SW480 (cell line): ENCODE results near the gene SRPX.

Experiments
- DNase-seq: peaks from one replicate; pipeline ENCODE4 v3.0.0-alpha.2; 2016; ENCODE audit warnings: low spot score

SRPX gene

DNA sequence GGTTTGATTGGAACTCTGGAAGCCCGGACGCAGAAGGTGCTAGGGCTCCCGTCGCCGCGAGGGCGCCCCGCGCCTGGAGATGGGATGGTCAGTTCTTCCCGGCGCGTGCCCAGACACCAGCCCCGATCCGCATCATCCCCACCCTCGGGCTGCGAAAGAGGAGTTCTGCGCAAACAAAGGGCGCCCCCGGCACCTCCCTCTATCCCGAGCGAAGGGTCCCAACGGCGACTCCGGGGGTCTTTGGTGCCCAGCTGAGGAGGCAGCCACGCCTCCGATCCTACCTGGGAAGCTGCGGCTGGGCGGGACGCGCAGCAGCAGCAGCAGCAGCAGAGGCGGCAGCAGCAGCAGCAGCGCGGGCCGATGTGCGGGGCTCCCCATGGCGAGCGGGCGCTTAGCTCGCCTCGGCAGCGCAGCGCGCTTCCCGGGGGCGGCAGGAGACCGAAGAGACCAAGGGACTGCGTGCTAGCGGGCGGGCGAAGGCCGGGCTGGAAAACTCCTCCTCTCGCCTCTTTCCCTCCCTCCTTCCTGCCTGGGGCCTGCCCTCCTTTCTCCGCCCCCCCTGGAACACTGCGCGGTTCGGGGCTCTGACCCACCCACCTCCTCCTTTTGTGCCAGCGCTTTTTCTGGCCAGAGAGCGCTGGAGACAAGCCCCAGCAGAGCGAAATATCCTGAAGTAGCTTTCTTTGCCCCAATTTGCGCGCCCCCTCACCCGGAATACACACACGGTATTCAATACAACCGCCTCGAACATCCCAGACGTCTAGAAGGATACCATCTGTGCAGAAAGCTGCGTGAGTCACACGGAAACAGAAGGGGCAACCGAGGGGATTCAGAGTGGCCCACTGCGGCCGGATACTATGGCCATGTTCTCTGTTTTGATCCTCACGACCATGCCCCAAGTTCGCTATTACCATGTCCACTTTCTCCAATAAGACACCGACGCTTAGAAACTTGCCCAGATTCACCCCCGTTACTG is at the start of gene SRPX:
Gene SRPX, minus strand, starts transcription at position 457 of the 976 bp plus-strand sequence. Its CDS starts 79 bp downstream, at position 378.
- peak; percentile 14 for DNase-seq

DNA sequence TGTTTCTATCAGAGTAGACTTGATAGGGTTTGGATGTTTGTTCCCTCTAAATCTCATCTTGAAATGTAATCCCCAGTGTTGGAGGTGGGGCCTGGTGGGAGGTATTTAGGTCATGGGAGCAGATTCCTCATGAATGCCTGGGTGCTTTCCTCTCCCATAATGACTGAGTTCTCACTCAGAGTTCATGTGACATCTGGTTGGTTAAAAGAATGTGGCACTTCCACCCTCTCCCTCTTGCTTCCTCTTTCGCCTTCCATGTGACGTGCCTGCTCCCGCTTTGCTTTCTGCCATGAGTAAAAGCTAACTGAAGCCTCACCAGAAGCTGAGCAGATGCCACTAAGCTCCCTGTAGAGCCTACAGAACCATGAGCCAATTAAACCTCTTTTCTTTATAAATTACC is 47.3 kb upstream of the SRPX start:
- DNase-seq: no peak

DNA sequence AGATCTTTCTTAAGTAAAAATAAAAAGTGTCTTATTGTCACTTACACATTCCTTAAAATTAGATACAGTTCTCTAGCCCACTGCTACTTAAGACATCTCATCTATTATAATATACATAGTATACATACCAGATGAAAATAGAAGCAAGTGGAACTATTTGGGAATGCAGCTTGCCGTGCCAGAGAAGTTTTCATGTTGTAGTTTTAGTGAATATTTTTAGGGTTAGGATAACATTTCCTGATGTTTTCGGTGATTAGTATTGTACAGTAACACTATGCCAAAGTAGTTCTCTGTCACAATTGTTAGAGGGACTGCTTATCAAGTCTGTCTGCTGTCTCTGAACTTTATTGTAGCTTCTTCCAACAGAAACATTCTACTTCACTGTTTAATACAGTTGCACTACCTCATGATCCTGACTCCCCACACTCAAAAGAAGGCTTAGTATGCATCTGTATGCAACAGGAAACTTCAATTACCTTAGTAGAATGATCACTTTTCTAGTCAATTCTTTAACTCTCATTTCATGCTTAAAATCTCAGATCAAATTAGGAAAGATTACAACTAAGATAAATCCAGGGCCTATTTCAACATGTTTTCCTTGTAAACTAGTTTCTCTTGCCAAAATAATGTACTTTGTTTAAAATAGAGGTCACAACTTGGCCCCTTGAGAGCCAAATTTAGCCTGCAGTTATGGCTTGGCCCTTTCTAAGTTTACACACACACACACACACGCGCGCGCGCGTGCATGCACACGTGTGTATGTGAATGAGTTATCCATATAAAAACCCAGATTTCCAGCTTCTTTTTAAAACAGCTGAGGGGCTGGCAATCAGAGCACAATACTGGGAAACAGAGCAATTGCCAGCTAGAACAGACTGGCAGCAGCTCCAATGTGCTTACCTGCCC is 42.3 kb upstream of the SRPX start:
- DNase-seq: no peak

DNA sequence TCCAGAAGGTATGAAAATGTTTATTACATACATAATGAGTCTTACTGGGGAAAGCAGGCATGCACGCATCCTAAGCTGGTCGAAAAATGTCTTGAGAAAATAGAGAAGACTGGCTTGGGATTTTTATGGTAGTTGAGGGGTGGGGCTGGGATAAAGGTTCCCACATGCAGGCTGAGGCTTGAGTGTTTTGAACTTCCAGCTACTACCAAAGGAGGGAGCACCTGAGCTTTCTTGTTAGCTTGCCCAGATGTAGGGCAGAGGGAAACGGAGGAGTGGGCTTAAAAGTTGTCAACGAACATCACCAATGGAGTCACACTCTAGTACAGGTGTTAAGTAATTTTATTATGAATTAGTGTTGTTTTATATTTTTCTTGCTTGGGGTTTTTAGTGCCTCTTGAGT is 39.6 kb upstream of the SRPX start:
- peak; percentile 6 for DNase-seq

- no peak for DNase-seq
Observed at GRCh38 chrX:38256019-38256418, 35.3 kb upstream of the SRPX start.

DNA sequence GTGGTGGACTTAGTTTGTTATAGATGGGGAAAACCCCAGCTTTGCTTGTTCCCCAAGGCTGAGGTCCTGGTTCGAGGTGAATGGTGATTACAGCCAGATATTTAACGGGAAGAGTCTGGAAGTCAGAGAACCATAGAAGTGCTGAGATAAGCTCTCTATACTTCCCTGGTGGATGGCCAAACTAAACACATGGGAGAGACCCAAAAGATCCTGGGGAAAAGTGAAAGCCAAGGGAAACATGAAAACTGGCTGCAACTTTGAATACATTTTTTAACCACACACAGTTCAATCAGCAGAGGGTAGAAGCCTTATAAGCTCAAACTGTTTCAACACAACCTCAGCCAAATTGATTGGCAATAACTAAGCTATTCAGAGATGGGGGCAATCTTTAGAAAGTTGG is 29.3 kb upstream of the SRPX start:
- DNase-seq: no peak

- no peak for DNase-seq
Observed at GRCh38 chrX:38247051-38247450, 26.4 kb upstream of the SRPX start.

GRCh38 chrX:38240541-38240940 is 19.9 kb upstream of the SRPX start:
- no peak for DNase-seq

DNA sequence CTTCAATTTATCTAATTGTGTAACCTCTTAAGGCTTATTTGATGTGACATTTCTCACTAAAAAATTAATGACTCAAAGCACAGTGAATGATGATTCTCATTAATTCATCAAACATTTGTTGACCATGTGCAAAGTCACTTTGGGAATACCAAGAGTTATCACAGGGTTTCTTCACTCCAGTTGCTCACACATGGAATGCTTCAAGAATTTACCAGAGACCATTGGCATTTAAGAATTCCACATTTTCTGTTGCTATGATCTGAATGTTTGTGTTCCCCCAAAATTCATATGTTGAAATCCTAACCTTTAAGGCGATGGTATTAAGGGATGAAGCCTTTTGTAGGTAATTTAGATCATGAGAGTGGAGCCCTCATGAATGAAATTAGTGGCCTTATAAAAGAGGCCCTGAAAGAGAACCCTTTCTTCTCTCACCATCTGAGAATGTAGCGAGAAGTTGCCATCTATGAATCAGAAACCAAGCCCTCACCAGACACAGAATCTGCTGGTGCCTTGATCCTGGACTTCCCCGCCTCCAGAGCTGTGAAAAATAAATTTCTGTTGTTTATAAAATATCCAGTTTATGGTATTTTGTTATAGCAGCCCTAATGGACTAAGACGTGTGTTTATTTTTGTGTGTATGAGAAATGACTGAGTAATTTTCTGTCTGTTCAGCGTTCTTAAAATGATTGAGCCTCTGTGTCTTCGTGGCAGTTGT is 16.4 kb upstream of the SRPX start:
- DNase-seq: no peak

DNA sequence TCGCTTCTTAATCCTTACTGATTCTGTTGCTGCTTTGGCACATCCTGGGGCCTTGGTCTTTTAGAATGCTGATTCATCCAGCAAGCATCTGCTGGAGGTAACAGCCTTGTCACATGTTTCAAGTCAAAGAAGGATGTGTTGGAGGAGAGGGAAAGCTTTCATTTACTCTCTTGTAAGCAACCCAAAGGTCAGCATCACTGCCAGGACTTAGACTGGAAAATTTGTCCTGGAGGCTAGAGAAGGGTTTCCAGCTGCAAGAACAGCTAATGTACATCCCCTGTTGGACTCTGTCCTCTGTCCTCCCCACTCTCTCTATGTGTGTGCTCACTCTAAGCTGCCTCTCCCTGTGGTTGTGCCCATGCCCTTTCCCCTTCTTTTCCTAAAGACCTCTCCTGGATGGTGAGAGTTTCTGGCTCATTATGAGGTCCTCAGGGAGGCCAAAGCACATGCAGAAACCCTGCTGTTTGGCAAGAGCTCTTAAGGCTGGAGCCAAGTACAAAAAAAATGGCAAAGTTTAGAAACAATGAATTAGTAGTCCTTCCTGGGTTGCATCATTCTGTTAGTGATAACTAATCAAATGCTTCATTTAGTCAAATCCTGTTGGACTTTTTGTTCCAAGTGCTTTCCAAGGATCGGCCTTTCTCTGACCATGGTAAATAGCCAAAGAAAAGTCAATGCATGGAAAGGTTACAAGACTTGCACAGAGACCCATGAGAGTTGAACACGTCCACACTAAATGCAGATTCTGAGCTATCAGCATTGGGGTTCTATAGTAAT is 13.4 kb upstream of the SRPX start:
- peak; percentile 56 for DNase-seq

DNA sequence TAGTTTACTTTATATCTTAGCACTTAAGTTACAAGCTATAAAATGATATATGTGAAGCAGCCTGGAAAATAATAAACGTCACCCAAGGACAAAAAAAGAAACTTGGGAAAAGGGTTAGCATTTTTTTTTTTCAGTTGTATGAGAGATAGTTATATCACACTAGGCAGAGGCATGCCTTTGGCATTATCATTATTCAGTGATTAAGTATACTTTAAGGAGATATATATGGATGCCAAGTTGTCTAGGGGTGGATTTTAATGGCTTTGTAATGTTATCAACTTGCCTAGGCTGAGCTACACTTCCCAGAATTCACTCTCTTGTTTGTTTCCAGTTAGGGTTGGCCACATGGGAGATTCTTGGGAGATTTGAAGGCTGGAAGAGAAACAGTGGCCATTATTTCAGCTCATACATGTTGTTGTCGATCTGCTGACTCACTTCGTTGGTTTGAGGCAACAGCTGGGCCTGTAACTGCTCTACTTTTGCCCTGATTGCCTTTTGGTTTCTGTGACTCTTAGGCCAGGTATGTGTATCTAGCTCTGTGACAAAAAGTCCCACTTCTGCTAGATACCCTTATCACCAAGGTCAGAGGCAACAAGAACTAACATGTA is 11.5 kb upstream of the SRPX start:
- DNase-seq: peak; percentile 14

- DNase-seq: no peak
Observed at GRCh38 chrX:38225093-38225492, 4.4 kb upstream of the SRPX start.

GRCh38 chrX:38224160-38224559 is 3.5 kb upstream of the SRPX start:
- no peak for DNase-seq

- DNase-seq: no peak
Observed at GRCh38 chrX:38221391-38221929, 789 bp upstream of the SRPX start.

DNA sequence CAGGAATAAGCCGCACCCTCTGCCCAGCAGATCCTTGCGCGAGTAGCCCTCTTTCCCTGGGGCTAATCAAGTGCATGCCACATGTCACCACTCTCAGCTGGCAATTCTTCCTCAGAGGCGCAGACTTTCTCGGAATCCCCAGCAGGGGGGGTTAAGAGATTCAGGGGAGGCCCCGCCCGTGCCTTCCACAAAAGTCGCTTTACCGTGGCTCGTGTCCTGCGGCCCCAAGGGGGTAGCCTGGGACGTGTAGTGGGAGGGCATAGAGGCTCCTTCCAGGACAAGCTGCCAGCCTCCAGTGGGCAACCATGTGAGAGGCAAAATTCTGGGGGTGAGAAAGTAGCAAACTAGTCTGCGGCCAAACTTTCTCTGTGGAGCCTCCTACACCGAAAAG is 652 bp downstream of the SRPX start:
- peak; percentile 40 for DNase-seq

- no peak for DNase-seq
Observed at GRCh38 chrX:38216642-38217041, 4.0 kb downstream of the SRPX start.

GRCh38 chrX:38214551-38215531 is 5.8 kb downstream of the SRPX start:
- DNase-seq: no peak

- DNase-seq: no peak
Observed at GRCh38 chrX:38214044-38214443, 6.6 kb downstream of the SRPX start.

GRCh38 chrX:38211891-38212635 is 8.6 kb downstream of the SRPX start:
- no peak for DNase-seq
